ENCODE results near the gene SCYGR2.
"Not testable (repeated sequence)": the region's sequence is repeated elsewhere in the genome, so short reads cannot be mapped to it uniquely, and the experiment has no call there.

SCYGR2 gene

GRCh38 chr2:227598835-227599503 lies at the start of gene SCYGR2:
TSS of gene SCYGR2 (plus strand) at chr2:227598893. CDS start at chr2:227598893, 0 bp downstream.
- DNase-seq; H3K9me3 Mint-ChIP-seq; H3K36me3 Mint-ChIP-seq (ENCODE audit: low read depth); H3K4me1 Mint-ChIP-seq (ENCODE audit: low read depth); H3K27ac Mint-ChIP-seq; H3K4me3 Mint-ChIP-seq: not testable (repeated sequence)
- H3K27me3 Mint-ChIP-seq, result peaks cover 44% of the 10 kb centered on the region

- Mint-ChIP-seq H3K9me3 (no peaks in the 10 kb centered on the region), H3K27me3 (no peaks in the 10 kb centered on the region), H3K27ac (no peak overlapping the region), H3K4me3 (no peak overlapping the region), H3K4me1 (ENCODE audit: low read depth) (peaks cover 3% of the 10 kb centered on the region), H3K36me3 (ENCODE audit: low read depth) (peaks cover 87% of the 10 kb centered on the region)
- no peak for DNase-seq
Measured at GRCh38 chr2:227551836-227552235, 46.9 kb upstream of the SCYGR2 start.

GRCh38 chr2:227562581-227562980 lies 36.1 kb upstream of the SCYGR2 start:
- Mint-ChIP-seq H3K4me3 (no peak overlapping the region), H3K27ac (no peak overlapping the region), H3K9me3 (no peaks in the 10 kb centered on the region), H3K27me3 (no peaks in the 10 kb centered on the region), H3K4me1 (ENCODE audit: low read depth) (peaks cover 6% of the 10 kb centered on the region), H3K36me3 (ENCODE audit: low read depth) (peaks cover 62% of the 10 kb centered on the region)
- no peak for DNase-seq

- peaks cover 39% of the 10 kb centered on the region for H3K36me3 Mint-ChIP-seq (ENCODE audit: low read depth)
- peaks cover 6% of the 10 kb centered on the region for H3K4me1 Mint-ChIP-seq (ENCODE audit: low read depth)
- no peak overlapping the region for H3K4me3 Mint-ChIP-seq
- DNase-seq, result no peak
- peak overlapping the region; percentile 4 for H3K27ac Mint-ChIP-seq
- no peaks in the 10 kb centered on the region for H3K27me3 Mint-ChIP-seq
- H3K9me3 Mint-ChIP-seq, result no peaks in the 10 kb centered on the region
Measured at GRCh38 chr2:227565080-227565479, 33.6 kb upstream of the SCYGR2 start.

- Mint-ChIP-seq H3K4me1 (ENCODE audit: low read depth) (peaks cover 6% of the 10 kb centered on the region), H3K27ac (no peak overlapping the region), H3K9me3 (no peaks in the 10 kb centered on the region), H3K27me3 (no peaks in the 10 kb centered on the region), H3K36me3 (ENCODE audit: low read depth) (peaks cover 31% of the 10 kb centered on the region), H3K4me3 (no peak overlapping the region)
- no peak for DNase-seq
Measured at GRCh38 chr2:227566012-227566411, 32.7 kb upstream of the SCYGR2 start.

GRCh38 chr2:227568852-227569169 lies 29.9 kb upstream of the SCYGR2 start:
- Mint-ChIP-seq H3K4me1 (ENCODE audit: low read depth) (peaks cover 6% of the 10 kb centered on the region), H3K4me3 (no peak overlapping the region), H3K36me3 (ENCODE audit: low read depth) (peaks cover 10% of the 10 kb centered on the region), H3K27ac (no peak overlapping the region), H3K27me3 (no peaks in the 10 kb centered on the region), H3K9me3 (no peaks in the 10 kb centered on the region)
- no peak for DNase-seq

GRCh38 chr2:227570615-227571014 lies 28.1 kb upstream of the SCYGR2 start:
- H3K36me3 Mint-ChIP-seq (ENCODE audit: low read depth), result peaks cover 4% of the 10 kb centered on the region
- H3K27ac Mint-ChIP-seq, result no peak overlapping the region
- H3K4me1 Mint-ChIP-seq (ENCODE audit: low read depth), result peaks cover 5% of the 10 kb centered on the region
- H3K9me3 Mint-ChIP-seq, result no peaks in the 10 kb centered on the region
- H3K4me3 Mint-ChIP-seq, result no peak overlapping the region
- no peak for DNase-seq
- peaks cover 5% of the 10 kb centered on the region for H3K27me3 Mint-ChIP-seq

GRCh38 chr2:227576110-227576509 lies 22.6 kb upstream of the SCYGR2 start:
- no peak overlapping the region for H3K27ac Mint-ChIP-seq
- H3K4me3 Mint-ChIP-seq, result no peak overlapping the region
- no peaks in the 10 kb centered on the region for H3K4me1 Mint-ChIP-seq (ENCODE audit: low read depth)
- no peak for DNase-seq
- H3K27me3 Mint-ChIP-seq, result peaks cover 44% of the 10 kb centered on the region
- no peaks in the 10 kb centered on the region for H3K36me3 Mint-ChIP-seq (ENCODE audit: low read depth)
- H3K9me3 Mint-ChIP-seq, result no peaks in the 10 kb centered on the region

- H3K27me3 Mint-ChIP-seq, result peaks cover 49% of the 10 kb centered on the region
Measured at GRCh38 chr2:227576812-227577211, 21.9 kb upstream of the SCYGR2 start.

GRCh38 chr2:227577555-227577954 lies 21.1 kb upstream of the SCYGR2 start:
- DNase-seq, result no peak
- peaks cover 57% of the 10 kb centered on the region for H3K27me3 Mint-ChIP-seq
- peaks cover 6% of the 10 kb centered on the region for H3K9me3 Mint-ChIP-seq
- H3K27ac Mint-ChIP-seq, result no peak overlapping the region
- no peaks in the 10 kb centered on the region for H3K4me1 Mint-ChIP-seq (ENCODE audit: low read depth)
- H3K4me3 Mint-ChIP-seq, result no peak overlapping the region
- no peaks in the 10 kb centered on the region for H3K36me3 Mint-ChIP-seq (ENCODE audit: low read depth)

More at GRCh38 chr2:227576812-227577211, 21.9 kb upstream of the SCYGR2 start:
- no peaks in the 10 kb centered on the region for H3K36me3 Mint-ChIP-seq (ENCODE audit: low read depth)
- no peaks in the 10 kb centered on the region for H3K4me1 Mint-ChIP-seq (ENCODE audit: low read depth)
- no peak overlapping the region for H3K4me3 Mint-ChIP-seq
- no peak overlapping the region for H3K27ac Mint-ChIP-seq
- DNase-seq, result no peak
- no peaks in the 10 kb centered on the region for H3K9me3 Mint-ChIP-seq

- Mint-ChIP-seq H3K27me3 (peaks cover 64% of the 10 kb centered on the region), H3K4me3 (no peak overlapping the region), H3K9me3 (peaks cover 12% of the 10 kb centered on the region), H3K36me3 (ENCODE audit: low read depth) (peaks cover 2% of the 10 kb centered on the region), H3K27ac (no peak overlapping the region), H3K4me1 (ENCODE audit: low read depth) (no peaks in the 10 kb centered on the region)
- no peak for DNase-seq
Measured at GRCh38 chr2:227578642-227579041, 20.1 kb upstream of the SCYGR2 start.

- Mint-ChIP-seq H3K27me3 (peaks cover 71% of the 10 kb centered on the region), H3K27ac (no peak overlapping the region), H3K9me3 (peaks cover 14% of the 10 kb centered on the region), H3K4me3 (no peak overlapping the region), H3K4me1 (ENCODE audit: low read depth) (no peaks in the 10 kb centered on the region), H3K36me3 (ENCODE audit: low read depth) (peaks cover 2% of the 10 kb centered on the region)
- DNase-seq, result no peak
Measured at GRCh38 chr2:227579791-227580190, 18.9 kb upstream of the SCYGR2 start.

GRCh38 chr2:227582369-227582768 lies 16.3 kb upstream of the SCYGR2 start:
- H3K27ac Mint-ChIP-seq, result no peak overlapping the region
- H3K27me3 Mint-ChIP-seq, result peaks cover 67% of the 10 kb centered on the region
- no peaks in the 10 kb centered on the region for H3K4me1 Mint-ChIP-seq (ENCODE audit: low read depth)
- H3K36me3 Mint-ChIP-seq (ENCODE audit: low read depth), result peaks cover 2% of the 10 kb centered on the region
- no peak for DNase-seq
- no peak overlapping the region for H3K4me3 Mint-ChIP-seq
- H3K9me3 Mint-ChIP-seq, result peaks cover 14% of the 10 kb centered on the region

- Mint-ChIP-seq H3K27me3 (peaks cover 60% of the 10 kb centered on the region), H3K27ac (no peak overlapping the region), H3K4me3 (no peak overlapping the region), H3K9me3 (no peaks in the 10 kb centered on the region), H3K36me3 (ENCODE audit: low read depth) (no peaks in the 10 kb centered on the region), H3K4me1 (ENCODE audit: low read depth) (peaks cover 2% of the 10 kb centered on the region)
- no peak for DNase-seq
Measured at GRCh38 chr2:227592694-227593387, 5.9 kb upstream of the SCYGR2 start.

- Mint-ChIP-seq H3K4me3 (no peak overlapping the region), H3K36me3 (ENCODE audit: low read depth) (no peaks in the 10 kb centered on the region), H3K27ac (no peak overlapping the region), H3K9me3 (no peaks in the 10 kb centered on the region), H3K4me1 (ENCODE audit: low read depth) (peaks cover 2% of the 10 kb centered on the region), H3K27me3 (peaks cover 54% of the 10 kb centered on the region)
- no peak for DNase-seq
Measured at GRCh38 chr2:227595797-227596196, 2.9 kb upstream of the SCYGR2 start.
